HG02571 (cell line): Measurements from ENCODE around the gene PARD3B.

Experiments used
- ATAC-seq: cut with Tn5 transposase; IDR thresholded peaks from one replicate; pipeline ENCODE4 v1.9.1; 2021; ENCODE audit warnings: mild to moderate bottlenecking, moderate library complexity; ENCODE audit not compliant: unreplicated experiment

PARD3B gene

GRCh38 chr2:205565142-205565522 is 1019.9 kb downstream of the PARD3B start:
- ATAC-seq: no peak

DNA sequence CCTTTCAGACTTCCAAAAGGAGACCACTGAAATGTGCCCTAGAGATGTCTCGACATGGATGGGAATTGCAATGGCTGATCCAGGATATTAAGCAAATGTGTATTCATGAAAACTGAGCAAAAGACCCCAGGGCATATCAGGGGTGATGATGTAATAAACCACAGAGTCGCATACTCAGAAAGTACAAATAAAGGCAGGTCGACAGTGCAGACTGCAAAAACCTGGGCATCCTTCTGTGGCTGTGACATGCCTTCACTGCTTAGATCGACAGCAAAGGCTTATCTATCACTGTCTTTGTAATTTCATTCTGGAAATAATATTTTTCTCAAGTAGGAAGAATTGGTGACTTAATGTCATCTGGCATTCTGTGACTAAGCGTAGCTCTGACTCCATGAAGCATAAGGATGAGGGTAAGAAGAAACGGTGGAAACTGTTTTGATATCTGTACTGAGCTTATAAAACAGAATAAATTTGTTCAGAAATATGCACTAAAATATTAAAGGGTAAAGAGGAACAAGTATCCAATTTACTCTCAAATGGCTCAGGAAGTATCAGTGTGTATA is 1021.4 kb downstream of the PARD3B start:
- no peak for ATAC-seq

GRCh38 chr2:205568620-205569019 is 1023.3 kb downstream of the PARD3B start:
- ATAC-seq: no peak

DNA sequence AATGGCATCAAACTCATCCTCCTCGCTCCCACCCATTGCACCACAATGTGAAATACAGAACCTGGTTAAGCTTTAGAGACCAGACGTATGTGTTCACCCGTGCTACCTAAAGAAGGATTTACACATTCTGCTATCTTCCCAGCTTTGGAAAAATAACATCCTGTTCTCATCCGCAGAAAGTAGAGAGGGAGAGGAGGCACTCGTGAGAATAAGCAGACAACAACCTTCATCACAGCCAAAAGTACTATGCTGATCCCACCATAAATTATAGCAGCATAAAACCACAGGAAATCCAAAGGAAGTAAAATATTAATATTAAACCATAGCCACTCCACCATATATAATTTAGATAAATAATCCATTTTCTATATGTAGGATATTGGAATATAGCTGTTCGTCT is 1025.4 kb downstream of the PARD3B start:
- no peak for ATAC-seq

GRCh38 chr2:205571360-205571959 is 1026.2 kb downstream of the PARD3B start:
- no peak for ATAC-seq

GRCh38 chr2:205574001-205574400 is 1028.7 kb downstream of the PARD3B start:
- no peak for ATAC-seq

DNA sequence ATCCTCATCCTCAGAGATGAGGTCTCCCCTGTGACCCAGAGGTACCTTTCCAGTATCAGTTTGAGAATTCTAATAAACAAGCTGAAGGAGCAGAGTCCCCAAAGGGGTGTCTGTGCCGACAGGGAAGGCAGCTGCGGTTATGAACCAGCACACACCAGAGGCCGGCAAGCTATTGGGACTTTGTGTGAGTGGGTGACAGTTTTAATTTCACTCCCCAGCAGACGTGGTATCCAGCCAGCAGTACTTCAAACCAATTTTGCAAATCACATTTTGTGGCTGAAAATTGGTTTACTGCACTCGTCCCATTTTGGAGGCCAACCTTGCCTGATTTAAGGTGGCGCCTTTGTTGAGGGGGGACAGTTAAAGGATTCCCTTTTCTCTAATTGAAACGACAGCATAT is 1034.1 kb downstream of the PARD3B start:
- no peak for ATAC-seq

GRCh38 chr2:205580212-205580987 is 1035.1 kb downstream of the PARD3B start:
- ATAC-seq: no peak

GRCh38 chr2:205582366-205582765 is 1037.1 kb downstream of the PARD3B start:
- ATAC-seq: no peak

DNA sequence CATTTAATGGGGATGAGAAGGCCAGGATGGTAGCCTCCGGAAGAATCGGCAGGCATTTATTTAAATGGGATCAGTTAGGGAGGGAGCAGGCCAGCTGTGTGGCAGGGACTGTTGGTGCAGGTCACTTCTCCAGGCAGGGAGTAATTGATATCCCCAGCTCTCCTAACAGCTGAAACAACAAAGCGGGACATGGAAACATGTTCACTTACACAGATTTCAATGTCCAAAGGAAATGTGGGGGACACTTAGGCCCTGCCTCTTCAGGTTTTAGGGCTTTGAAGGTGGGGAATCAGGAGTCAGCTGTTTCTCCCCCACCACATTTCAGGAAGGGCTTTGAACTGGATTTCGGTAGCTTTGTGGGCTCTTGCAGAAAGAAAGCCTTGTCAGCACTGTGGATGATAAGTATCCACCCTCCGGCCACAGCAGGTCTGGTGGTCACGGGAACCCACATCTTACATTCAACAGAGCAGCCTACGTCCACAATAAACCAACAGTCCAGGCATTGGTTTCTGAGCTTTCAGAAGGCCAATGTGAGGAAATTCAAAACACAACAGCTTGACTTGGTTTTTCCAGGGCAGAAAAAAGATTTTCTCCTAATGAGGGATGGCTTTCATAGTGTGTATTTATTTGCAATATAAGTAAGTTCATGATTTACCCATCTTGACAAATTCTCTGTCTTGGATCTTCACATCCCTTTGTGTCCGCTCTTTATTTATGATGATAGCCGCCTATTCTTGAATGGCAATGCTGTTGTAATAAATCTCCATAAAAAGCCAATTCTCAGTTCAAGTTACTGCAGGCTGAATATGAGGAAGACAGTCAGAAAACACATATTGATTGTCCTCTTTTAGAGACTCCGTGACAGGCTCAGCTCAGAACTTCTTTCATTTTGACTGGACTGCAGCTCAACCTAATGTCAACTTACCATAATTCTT is 1040.4 kb downstream of the PARD3B start:
- ATAC-seq: no peak

DNA sequence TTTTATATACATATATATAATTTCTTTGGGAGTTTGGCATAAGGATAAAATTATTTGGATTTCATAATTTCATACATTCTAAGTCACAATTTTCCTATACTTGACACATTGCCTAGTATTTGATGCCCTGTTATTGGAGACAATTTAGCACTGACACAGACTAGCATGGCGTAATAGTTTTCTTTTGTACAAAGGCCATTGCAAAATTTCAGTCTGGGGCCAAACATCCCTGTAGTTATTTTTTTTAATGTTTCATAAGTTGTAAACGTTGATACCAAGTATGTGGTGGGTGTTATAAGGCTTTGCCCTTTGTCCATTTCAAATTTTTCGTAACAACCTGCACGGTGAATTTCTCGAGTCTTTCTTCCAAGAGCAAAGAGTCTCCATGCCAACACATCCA is 1041.4 kb downstream of the PARD3B start:
- no peak for ATAC-seq

DNA sequence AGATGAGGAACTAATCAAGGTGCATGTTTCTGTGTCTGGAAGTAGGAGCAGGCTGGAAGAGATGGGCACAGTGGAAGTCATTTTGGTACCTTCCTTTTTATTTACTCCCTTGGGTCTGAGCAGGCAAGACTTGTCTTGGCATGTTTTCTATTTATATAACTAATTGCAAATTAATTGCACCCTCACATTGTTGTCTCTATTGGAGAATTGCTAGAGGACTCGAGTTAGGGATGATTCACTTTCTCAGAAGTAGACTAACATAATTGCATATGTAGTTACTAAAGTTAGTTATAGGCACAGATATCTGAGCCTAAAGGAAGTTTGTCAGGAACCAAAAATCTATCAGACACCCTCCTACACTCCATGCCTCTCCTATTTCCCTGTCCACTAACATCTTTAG is 1044.2 kb downstream of the PARD3B start:
- no peak for ATAC-seq

DNA sequence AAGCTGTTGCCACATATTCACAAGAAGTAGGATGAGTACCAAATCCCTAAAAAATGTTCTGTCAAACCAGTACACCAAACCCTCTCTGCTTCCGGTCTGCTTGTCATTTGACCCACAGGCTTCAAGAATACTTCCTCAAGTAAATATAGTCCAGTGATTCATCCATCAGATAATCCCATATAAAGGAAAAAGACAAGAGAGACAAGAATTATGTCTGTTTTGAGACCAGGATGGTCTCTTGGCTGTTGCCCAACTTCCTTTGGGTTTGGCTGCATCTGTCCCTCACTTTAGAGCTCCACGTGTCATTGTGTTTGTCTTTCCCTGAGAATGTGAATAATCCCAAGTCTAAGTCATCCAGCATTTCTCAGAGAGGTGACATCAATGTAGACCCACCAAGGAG is 1045.5 kb downstream of the PARD3B start:
- ATAC-seq: no peak

GRCh38 chr2:205593891-205594290 is 1048.6 kb downstream of the PARD3B start:
- ATAC-seq: no peak

DNA sequence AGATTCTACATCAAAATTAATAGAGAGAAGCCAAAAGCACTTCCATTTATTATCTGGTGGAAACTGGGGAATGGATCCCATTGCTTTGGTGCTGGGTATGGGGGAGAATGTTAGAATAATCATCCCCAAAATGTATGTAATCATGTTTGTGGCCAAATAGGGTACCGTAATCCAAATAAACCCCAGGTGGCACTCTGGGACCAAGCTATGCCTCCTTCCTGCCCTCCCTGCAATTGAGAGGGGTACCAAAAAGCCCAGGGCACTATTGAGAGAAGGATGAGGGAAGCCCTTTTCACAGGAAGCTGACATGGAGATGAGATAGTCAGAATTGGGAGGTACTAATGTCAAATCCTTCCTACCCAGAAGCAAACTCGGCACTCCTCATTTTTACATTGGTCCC is 1051.3 kb downstream of the PARD3B start:
- no peak for ATAC-seq

GRCh38 chr2:205605638-205606304 is 1060.5 kb downstream of the PARD3B start:
- no peak for ATAC-seq

DNA sequence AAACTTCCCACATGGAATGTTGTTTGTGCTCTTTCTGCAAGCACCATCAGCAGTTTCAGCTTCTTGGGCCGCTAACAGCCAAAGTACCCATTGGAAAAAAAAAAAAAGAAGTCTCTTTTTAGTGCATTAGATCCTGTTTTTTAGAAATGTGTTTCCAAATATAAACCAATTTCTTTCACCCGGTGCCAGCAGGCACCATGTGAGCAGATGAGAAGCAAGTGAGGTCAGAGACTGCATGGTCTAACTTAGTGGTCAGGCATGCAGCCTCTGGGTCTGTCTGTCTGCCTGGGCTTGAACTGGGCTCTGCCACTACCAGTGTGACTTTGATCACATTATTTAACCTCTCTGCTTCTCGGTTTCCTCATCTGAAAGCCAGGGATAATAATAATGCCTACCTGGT is 1061.9 kb downstream of the PARD3B start:
- ATAC-seq: no peak

GRCh38 chr2:205609113-205609512 is 1063.8 kb downstream of the PARD3B start:
- no peak for ATAC-seq

- ATAC-seq: no peak
Measured at GRCh38 chr2:205610437-205610836, 1065.2 kb downstream of the PARD3B start.

DNA sequence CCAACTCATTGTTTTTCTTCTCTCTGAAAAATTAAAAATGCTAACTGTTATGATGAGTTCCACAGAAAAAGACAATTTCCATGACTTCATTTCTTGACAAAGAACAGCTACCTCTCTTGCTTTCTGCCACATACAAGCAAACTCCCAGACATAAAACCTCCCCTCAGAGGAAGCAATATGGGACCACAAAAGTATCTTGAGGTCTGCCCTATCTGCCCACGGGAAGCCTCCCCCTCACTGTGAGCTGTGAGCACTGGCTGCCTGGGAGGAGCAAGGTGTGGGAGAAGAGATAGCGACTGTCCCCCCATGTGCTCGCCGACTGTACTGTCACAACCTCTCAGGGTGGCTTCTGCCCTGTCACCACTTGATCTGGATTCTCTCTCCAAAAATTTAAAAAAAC is 1067.4 kb downstream of the PARD3B start:
- no peak for ATAC-seq
